H1 (cell line): ENCODE measurements around the gene FXR2. TPM values are rescaled to one million over a fixed set of nuclear protein-coding genes. Genes with fewer than 3 reads are reported as not detected.

Source experiments
- CREB1 ChIP-seq: IDR thresholded peaks from 2 replicates; pipeline ENCODE4 v1.6.1; 2012; ENCODE audit warnings: inconsistent platforms
- CTBP2 ChIP-seq: IDR thresholded peaks from 2 replicates; pipeline ENCODE4 v1.7.0; 2011; ENCODE audit warnings: borderline replicate concordance, mild to moderate bottlenecking, moderate library complexity, mixed read lengths, low read length; ENCODE audit not compliant: insufficient read depth, insufficient read length
- EP300 ChIP-seq, 2 experiments: IDR thresholded peaks; 1 replicate in 1 of 2; 2 replicates in 1 of 2; pipeline ENCODE4 v1.6.1; 2011 to 2012; ENCODE audit warnings: low read depth in 2 of 2, low read length in 2 of 2, mild to moderate bottlenecking in 2 of 2, borderline replicate concordance in 1 of 2, inconsistent platforms in 1 of 2, moderate library complexity in 1 of 2
- JUND ChIP-seq: IDR thresholded peaks from 2 replicates; pipeline ENCODE4 v1.6.1; 2011; ENCODE audit warnings: mild to moderate bottlenecking, improper control_type of control experiment, low read length
- SP1 ChIP-seq: IDR thresholded peaks from 2 replicates; pipeline ENCODE4 v1.6.1; 2011; ENCODE audit warnings: low read depth, low read length
- YY1 ChIP-seq: IDR thresholded peaks from 2 replicates; pipeline ENCODE4 v1.6.1; 2011; ENCODE audit warnings: low read depth, mild to moderate bottlenecking, low read length
- polyA plus RNA-seq, 7 experiments: library from polyadenylated mRNA; depleted of rRNA in 3 of 7; stranded (reverse) in 5 of 7; unstranded in 2 of 7; fragments of >200 nt in 5 of 7; fragments of 200-250 nt in 2 of 7; gene quantifications; 1 replicate in 5 of 7; 2 replicates in 1 of 7; 4 replicates in 1 of 7; pipeline versions ENCODE4 v1.2.1 to v1.2.3, GENCODE V29; 2011 to 2013; ENCODE audit warnings: missing spikeins in 2 of 7, mixed read lengths in 2 of 7
- total RNA-seq: library from RNA; stranded (reverse); fragmentation: NEBNext Ultra II Directional; extraction: Animal tissue kit (Norgen Biotek cat#: 25700); gene quantifications from 2 replicates; pipeline ENCODE4 v1.2.1, GENCODE V29; 2021
- TF ChIP-seq, protein P1 (sequence below): fragments of 300-600 bp; sonication (generic); IDR thresholded peaks from 2 replicates; pipeline ENCODE4 v1.7.1; 2012; ENCODE audit warnings: low read length, moderate library complexity, mild to moderate bottlenecking, inconsistent platforms; ENCODE audit not compliant: insufficient replicate concordance
- TF ChIP-seq, protein P2 (sequence below): IDR thresholded peaks from 2 replicates; pipeline ENCODE4 v1.6.1; 2012; ENCODE audit warnings: low read length, inconsistent platforms

The FXR2 gene
- total and polyA plus RNA-seq, 2 of the 8 experiments (the other 6 are each of a cell fraction or from before 2014, with no cell fraction given) = 26.2 to 44.0 TPM

DNA sequence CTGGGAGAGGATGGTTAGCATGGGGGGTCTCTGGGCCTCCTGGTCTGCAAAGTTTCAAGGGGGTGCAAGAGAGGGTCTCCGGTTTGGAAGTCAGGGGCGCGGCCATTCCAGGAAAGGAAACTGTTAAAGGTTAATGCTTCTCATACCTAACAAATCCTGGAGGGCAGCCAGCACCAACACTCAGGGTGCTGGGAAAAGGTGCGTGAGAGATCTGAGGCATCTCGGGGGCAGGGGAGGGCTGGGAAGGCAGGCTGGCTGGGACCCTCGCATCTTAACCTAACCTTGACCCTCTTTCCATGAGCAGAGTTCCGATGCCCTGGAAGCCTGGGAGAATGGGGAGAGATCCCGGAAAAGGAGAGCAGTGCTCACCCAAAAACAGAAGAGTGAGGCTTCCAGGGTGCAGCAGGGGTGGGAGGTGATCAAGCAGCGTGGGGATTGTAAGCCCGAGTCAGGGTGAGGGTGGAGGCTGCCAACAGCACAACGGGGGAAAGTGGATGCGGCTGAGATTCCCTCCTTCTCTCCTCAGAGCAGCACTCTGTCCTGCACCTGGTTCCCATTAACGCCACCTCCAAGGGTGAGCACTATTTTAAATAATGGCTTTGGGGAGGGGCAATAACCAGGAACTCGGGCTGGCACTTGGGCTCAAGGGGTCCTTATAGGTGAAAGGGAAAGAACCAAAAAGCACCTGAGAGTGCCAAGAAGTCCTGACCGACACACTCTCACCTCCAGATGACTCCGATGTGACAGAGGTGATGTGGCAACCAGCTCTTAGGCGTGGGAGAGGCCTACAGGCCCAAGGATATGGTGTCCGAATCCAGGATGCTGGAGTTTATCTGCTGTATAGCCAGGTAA, 55.2 kb downstream of the FXR2 start (continued):
- TF ChIP-seq YY1 = no peak
- TF ChIP-seq SP1 = no peak
- TF ChIP-seq, protein P1, sequence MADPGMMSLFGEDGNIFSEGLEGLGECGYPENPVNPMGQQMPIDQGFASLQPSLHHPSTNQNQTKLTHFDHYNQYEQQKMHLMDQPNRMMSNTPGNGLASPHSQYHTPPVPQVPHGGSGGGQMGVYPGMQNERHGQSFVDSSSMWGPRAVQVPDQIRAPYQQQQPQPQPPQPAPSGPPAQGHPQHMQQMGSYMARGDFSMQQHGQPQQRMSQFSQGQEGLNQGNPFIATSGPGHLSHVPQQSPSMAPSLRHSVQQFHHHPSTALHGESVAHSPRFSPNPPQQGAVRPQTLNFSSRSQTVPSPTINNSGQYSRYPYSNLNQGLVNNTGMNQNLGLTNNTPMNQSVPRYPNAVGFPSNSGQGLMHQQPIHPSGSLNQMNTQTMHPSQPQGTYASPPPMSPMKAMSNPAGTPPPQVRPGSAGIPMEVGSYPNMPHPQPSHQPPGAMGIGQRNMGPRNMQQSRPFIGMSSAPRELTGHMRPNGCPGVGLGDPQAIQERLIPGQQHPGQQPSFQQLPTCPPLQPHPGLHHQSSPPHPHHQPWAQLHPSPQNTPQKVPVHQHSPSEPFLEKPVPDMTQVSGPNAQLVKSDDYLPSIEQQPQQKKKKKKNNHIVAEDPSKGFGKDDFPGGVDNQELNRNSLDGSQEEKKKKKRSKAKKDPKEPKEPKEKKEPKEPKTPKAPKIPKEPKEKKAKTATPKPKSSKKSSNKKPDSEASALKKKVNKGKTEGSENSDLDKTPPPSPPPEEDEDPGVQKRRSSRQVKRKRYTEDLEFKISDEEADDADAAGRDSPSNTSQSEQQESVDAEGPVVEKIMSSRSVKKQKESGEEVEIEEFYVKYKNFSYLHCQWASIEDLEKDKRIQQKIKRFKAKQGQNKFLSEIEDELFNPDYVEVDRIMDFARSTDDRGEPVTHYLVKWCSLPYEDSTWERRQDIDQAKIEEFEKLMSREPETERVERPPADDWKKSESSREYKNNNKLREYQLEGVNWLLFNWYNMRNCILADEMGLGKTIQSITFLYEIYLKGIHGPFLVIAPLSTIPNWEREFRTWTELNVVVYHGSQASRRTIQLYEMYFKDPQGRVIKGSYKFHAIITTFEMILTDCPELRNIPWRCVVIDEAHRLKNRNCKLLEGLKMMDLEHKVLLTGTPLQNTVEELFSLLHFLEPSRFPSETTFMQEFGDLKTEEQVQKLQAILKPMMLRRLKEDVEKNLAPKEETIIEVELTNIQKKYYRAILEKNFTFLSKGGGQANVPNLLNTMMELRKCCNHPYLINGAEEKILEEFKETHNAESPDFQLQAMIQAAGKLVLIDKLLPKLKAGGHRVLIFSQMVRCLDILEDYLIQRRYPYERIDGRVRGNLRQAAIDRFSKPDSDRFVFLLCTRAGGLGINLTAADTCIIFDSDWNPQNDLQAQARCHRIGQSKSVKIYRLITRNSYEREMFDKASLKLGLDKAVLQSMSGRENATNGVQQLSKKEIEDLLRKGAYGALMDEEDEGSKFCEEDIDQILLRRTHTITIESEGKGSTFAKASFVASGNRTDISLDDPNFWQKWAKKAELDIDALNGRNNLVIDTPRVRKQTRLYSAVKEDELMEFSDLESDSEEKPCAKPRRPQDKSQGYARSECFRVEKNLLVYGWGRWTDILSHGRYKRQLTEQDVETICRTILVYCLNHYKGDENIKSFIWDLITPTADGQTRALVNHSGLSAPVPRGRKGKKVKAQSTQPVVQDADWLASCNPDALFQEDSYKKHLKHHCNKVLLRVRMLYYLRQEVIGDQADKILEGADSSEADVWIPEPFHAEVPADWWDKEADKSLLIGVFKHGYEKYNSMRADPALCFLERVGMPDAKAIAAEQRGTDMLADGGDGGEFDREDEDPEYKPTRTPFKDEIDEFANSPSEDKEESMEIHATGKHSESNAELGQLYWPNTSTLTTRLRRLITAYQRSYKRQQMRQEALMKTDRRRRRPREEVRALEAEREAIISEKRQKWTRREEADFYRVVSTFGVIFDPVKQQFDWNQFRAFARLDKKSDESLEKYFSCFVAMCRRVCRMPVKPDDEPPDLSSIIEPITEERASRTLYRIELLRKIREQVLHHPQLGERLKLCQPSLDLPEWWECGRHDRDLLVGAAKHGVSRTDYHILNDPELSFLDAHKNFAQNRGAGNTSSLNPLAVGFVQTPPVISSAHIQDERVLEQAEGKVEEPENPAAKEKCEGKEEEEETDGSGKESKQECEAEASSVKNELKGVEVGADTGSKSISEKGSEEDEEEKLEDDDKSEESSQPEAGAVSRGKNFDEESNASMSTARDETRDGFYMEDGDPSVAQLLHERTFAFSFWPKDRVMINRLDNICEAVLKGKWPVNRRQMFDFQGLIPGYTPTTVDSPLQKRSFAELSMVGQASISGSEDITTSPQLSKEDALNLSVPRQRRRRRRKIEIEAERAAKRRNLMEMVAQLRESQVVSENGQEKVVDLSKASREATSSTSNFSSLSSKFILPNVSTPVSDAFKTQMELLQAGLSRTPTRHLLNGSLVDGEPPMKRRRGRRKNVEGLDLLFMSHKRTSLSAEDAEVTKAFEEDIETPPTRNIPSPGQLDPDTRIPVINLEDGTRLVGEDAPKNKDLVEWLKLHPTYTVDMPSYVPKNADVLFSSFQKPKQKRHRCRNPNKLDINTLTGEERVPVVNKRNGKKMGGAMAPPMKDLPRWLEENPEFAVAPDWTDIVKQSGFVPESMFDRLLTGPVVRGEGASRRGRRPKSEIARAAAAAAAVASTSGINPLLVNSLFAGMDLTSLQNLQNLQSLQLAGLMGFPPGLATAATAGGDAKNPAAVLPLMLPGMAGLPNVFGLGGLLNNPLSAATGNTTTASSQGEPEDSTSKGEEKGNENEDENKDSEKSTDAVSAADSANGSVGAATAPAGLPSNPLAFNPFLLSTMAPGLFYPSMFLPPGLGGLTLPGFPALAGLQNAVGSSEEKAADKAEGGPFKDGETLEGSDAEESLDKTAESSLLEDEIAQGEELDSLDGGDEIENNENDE = no peak
- TF ChIP-seq CREB1 = no peak
- no peak for TF ChIP-seq EP300 (IDR thresholded peaks at IDR 0.05; ENCODE audit: borderline replicate concordance in 1 of 2, low read depth in 2 of 2, low read length in 2 of 2)
- TF ChIP-seq, protein P2, sequence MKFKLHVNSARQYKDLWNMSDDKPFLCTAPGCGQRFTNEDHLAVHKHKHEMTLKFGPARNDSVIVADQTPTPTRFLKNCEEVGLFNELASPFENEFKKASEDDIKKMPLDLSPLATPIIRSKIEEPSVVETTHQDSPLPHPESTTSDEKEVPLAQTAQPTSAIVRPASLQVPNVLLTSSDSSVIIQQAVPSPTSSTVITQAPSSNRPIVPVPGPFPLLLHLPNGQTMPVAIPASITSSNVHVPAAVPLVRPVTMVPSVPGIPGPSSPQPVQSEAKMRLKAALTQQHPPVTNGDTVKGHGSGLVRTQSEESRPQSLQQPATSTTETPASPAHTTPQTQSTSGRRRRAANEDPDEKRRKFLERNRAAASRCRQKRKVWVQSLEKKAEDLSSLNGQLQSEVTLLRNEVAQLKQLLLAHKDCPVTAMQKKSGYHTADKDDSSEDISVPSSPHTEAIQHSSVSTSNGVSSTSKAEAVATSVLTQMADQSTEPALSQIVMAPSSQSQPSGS = no peak
- TF ChIP-seq JUND = no peak
- TF ChIP-seq CTBP2 = no peak
